ENCODE results near the gene LPCAT1. TPM values are rescaled to one million over a fixed set of nuclear protein-coding genes. Genes with fewer than 3 reads are reported as not detected.

Gene LPCAT1
- total and polyA plus RNA-seq, 2 of the 13 experiments (the other 11 are each of a cell fraction or from before 2014, with no cell fraction given) = 29.8 to 90.6 TPM

DNA sequence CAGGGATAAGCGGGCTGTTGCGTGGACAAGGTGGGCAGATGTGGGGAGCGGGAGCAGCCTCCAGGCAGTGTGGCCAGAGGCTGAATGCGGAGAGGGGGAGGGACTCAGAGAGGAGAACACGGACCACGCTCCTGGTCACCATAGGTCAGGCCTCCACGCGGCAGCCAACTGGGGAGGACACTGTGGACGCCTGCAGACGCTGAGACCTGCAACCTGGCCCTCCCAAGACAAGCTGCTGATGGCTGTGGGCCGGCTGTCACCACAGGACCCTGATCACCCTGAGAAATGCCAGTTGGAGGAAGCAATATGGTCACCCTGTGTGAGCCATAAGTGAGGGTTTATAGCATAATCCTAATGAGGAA, 16.8 kb downstream of the LPCAT1 start:
- Histone ChIP-seq H2AFZ (ENCODE audit: low read length) (no peak overlapping the region), H3K9me3 (ENCODE audit: low read length) (no peaks in the 10 kb centered on the region), H3K36me3 (replicated peaks in 1 of 2; ENCODE audit: control insufficient read depth in 1 of 2, insufficient read depth in 2 of 2, low read length in 2 of 2) (peaks cover 16 to 35% of the 10 kb centered on the region in 2 experiments), H3K4me3 (replicated peaks in 1 of 3; ENCODE audit: insufficient read depth in 1 of 3, low read depth in 2 of 3, low read length in 3 of 3) (no peak overlapping the region), H3K27ac (ENCODE audit: extremely low read length, insufficient read depth, low read length) (no peak overlapping the region), H3K27me3 (ENCODE audit: control insufficient read depth in 1 of 2, insufficient read depth in 2 of 2, low read length in 2 of 2) (no peaks in the 10 kb centered on the region), H3K4me2 (ENCODE audit: low read depth, low read length) (no peak overlapping the region), H4K20me1 (ENCODE audit: insufficient read depth, low read length) (peaks cover 90% of the 10 kb centered on the region), H3K4me1 (ENCODE audit: insufficient read depth, low read length) (no peaks in the 10 kb centered on the region), H3K9ac (ENCODE audit: insufficient read depth, low read depth, low read length) (no peak overlapping the region), H3K79me2 (ENCODE audit: insufficient read depth, low read length) (peaks cover 94% of the 10 kb centered on the region)
- DNase-seq (ENCODE audit: low spot score) (no peak), FAIRE-seq (no peak), ATAC-seq (no peak)
- TF ChIP-seq RFX5 (IDR thresholded peaks at IDR 0.05; ENCODE audit: low read depth, low read length) = no peak
- TF ChIP-seq ZBTB38 (CRISPR knock-in tag; IDR thresholded peaks at IDR 0.05) = 0 out of 2 replicates have a peak, but pooled peaks have one; percentile 36
- no peak for TF ChIP-seq MATR3 (CRISPR knock-in tag; IDR thresholded peaks at IDR 0.05)
- ChIA-PET CTCF (ENCODE audit: low intra/inter-chr PET ratio, low total read pairs) (no interaction called here), POLR2A (no interaction called here)
- no TSS peak for BruUV-seq (replicated peaks)
- intact Hi-C loops (cut with micrococcal nuclease; ENCODE audit: unreplicated experiment) = no loop called here
- in situ Hi-C loops (cut with HindIII; ENCODE audit: extremely low pct_ligation_motif_present, low pct_unique_long_range_greater_than_20kb) = loop anchor here (25.0 kb wide), 1 partner anchor 130 kb away; no protein-coding TSS in a partner anchor
- WGBS (ENCODE audit: low lambda C conversion rate) = 100% methylated on average over 6 of the region's 11 CpGs

DNA sequence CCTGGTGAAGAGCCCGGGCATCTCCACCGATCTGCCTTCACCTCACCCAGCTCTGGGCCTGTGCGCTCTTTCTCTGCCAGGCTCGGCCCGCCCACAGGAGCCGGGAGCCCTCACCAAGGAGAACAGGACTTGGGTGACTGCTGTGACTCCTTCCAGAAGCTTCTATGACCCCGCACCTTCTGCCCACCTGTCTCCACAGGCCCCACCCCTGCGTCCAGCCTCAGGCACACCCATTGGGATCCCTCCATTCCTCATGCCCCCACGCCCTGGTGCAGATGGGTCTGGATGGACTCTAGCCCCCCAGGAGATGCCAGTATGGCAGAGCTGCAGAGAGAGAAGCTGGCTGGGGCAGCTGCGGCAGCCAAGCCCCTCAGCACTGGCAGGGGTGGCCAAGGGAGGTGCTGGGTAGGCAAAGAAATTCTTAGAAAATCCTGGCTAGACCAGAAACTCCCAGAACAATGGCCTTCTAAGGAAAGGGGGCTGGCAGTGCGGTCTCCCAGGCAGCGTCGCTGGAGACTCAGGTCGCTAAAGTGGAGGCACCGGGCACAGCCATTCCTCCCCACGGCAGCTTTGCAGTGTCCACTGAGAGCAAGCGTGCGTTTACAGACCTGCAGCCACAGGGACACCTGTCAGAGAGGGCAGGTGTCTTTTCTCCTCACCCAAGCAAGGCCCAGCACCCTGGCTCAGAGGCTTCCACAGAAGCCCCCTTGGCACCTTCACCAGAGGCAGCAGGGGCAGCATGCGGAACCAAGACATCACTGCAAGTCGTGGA, 17.3 kb downstream of the LPCAT1 start:
- intact Hi-C loops (cut with micrococcal nuclease; ENCODE audit: unreplicated experiment) = no loop called here
- CTCF ChIA-PET (ENCODE audit: low intra/inter-chr PET ratio, low total read pairs) = no interaction called here
- no peak overlapping the region for H3K27ac ChIP-seq (ENCODE audit: extremely low read length, insufficient read depth, low read length)
- TF ChIP-seq, protein P1, sequence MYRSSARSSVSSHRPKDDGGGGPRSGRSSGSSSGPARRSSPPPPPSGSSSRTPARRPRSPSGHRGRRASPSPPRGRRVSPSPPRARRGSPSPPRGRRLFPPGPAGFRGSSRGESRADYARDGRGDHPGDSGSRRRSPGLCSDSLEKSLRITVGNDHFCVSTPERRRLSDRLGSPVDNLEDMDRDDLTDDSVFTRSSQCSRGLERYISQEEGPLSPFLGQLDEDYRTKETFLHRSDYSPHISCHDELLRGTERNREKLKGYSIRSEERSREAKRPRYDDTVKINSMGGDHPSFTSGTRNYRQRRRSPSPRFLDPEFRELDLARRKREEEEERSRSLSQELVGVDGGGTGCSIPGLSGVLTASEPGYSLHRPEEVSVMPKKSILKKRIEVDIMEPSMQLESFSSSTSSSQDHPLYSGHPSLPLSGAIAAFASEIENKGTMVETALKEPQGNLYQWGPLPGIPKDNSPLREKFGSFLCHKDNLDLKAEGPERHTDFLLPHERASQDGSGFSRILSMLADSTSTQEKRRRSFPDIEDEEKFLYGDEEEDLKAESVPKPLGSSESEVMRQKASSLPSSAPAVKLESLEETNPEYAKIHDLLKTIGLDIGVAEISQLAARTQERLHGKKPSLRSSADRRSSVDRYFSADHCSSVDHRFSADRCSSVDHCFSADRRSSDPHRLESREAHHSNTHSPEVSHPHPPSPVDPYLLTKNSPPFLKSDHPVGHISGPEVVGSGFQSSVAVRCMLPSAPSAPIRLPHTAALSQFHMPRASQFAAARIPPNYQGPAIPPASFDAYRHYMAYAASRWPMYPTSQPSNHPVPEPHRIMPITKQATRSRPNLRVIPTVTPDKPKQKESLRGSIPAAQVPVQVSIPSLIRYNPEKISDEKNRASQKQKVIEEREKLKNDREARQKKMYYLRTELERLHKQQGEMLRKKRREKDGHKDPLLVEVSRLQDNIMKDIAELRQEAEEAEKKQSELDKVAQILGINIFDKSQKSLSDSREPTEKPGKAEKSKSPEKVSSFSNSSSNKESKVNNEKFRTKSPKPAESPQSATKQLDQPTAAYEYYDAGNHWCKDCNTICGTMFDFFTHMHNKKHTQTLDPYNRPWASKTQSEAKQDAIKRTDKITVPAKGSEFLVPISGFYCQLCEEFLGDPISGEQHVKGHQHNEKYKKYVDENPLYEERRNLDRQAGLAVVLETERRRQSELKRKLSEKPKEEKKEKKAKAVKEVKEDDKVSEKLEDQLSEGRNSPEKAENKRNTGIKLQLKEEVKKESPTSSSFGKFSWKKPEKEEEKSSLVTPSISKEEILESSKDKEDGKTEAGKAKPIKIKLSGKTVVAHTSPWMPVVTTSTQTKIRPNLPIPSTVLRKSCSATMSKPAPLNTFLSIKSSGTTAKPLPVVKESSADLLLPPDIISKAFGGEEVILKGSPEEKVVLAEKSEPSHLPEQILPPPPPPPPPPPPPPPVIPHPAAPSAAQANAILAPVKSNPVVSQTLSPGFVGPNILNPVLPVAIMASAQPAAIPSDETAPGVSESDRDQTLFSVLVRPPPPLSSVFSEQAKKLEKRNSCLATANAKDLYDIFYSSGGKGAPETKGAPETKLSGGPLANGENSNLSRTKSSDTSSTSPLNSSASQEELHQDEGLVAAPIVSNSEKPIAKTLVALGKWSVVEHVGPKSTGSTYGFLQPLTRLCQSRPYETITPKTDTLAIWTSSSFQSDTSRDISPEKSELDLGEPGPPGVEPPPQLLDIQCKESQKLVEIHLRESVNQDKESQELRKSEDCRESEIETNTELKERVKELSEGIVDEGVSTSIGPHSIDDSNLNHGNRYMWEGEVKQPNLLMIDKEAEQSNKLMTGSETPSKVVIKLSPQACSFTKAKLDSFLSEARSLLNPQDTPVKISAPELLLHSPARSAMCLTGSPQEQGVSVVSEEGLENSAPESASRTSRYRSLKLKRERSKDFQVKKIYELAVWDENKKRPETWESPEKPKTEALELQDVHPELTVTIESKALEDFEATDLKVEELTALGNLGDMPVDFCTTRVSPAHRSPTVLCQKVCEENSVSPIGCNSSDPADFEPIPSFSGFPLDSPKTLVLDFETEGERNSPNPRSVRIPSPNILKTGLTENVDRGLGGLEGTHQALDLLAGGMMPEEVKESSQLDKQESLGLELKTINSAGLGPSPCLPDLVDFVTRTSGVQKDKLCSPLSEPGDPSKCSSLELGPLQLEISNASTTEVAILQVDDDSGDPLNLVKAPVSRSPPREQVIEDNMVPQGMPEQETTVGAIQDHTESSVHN (CRISPR knock-in tag; IDR thresholded peaks at IDR 0.05) = no peak
- TF ChIP-seq ZNF777 (CRISPR knock-in tag; IDR thresholded peaks at IDR 0.05) = no peak
- TF ChIP-seq POLR2A (IDR thresholded peaks at IDR 0.05; ENCODE audit: insufficient read depth in 1 of 2, low read depth in 2 of 2, low read length in 2 of 2) = 0 out of 4 replicates have a peak, but pooled peaks of 1 of the 2 experiments have one; percentile 28
- TF ChIP-seq ZFX (CRISPR knock-in tag; IDR thresholded peaks at IDR 0.05; ENCODE audit: low read depth) = no peak
- TF ChIP-seq ZNF790 (CRISPR knock-in tag; IDR thresholded peaks at IDR 0.05; ENCODE audit: borderline replicate concordance) = no peak

More for the DNA sequence above, 17.3 kb downstream of the LPCAT1 start:
- BruUV-seq (replicated peaks) = no TSS peak
- H3K36me3 ChIP-seq (replicated peaks in 1 of 2; ENCODE audit: control insufficient read depth in 1 of 2, insufficient read depth in 2 of 2, low read length in 2 of 2) = peaks cover 17 to 32% of the 10 kb centered on the region in 2 experiments
- H3K4me2 ChIP-seq (ENCODE audit: low read depth, low read length) = no peak overlapping the region
- no peaks in the 10 kb centered on the region for H3K27me3 ChIP-seq (ENCODE audit: control insufficient read depth in 1 of 2, insufficient read depth in 2 of 2, low read length in 2 of 2)
- in situ Hi-C loops (cut with HindIII; ENCODE audit: extremely low pct_ligation_motif_present, low pct_unique_long_range_greater_than_20kb) = loop anchor here (25.0 kb wide), 1 partner anchor 131 kb away; no protein-coding TSS in a partner anchor
- H2AFZ ChIP-seq (ENCODE audit: low read length) = no peak overlapping the region
- H3K4me3 ChIP-seq (replicated peaks in 1 of 3; ENCODE audit: insufficient read depth in 1 of 3, low read depth in 2 of 3, low read length in 3 of 3) = no peak overlapping the region
- no peak for DNase-seq (ENCODE audit: low spot score)
- H3K9me3 ChIP-seq (ENCODE audit: low read length) = no peaks in the 10 kb centered on the region
- POLR2A ChIA-PET = no interaction called here
- H3K79me2 ChIP-seq (ENCODE audit: insufficient read depth, low read length) = peaks cover 93% of the 10 kb centered on the region
- H3K9ac ChIP-seq (ENCODE audit: insufficient read depth, low read depth, low read length) = no peak overlapping the region
- no peak for ATAC-seq
- H3K4me1 ChIP-seq (ENCODE audit: insufficient read depth, low read length) = no peaks in the 10 kb centered on the region
- FAIRE-seq = no peak
- 96% methylated on average over 17 of the region's 20 CpGs for WGBS (ENCODE audit: low lambda C conversion rate)
- peaks cover 90% of the 10 kb centered on the region for H4K20me1 ChIP-seq (ENCODE audit: insufficient read depth, low read length)

Data from HepG2 (cell line).